Kidney (tissue), 14 donors: ENCODE results near the gene LRP1. TPM values are rescaled to one million over a fixed set of nuclear protein-coding genes. Genes with fewer than 3 reads are reported as not detected.

Source experiments
- DNase-seq, 5 donors: peaks; one replicate each; pipeline ENCODE4 v3.0.0-alpha.2; 2013 to 2020
- FAIRE-seq: peaks from 2 replicates; lab custom pipeline; 2012; peaks lifted over from hg19 to GRCh38; lab: Jason Lieb, UNC
- H3K27ac ChIP-seq, 2 donors: one replicate each; pipeline ENCODE4 v1.7.0; 2013; ENCODE audit warnings: low read depth in 2 of 2, low read length in 2 of 2, inconsistent platforms in 1 of 2
- H3K27me3 ChIP-seq: one replicate; pipeline ENCODE4 v1.7.1; 2013; ENCODE audit warnings: low read length, inconsistent platforms; ENCODE audit not compliant: control insufficient read depth, insufficient read depth
- H3K36me3 ChIP-seq, 3 donors: one replicate each; pipeline versions ENCODE4 v1.7.0 to v1.7.1; 2013; ENCODE audit warnings: low read length in 3 of 3, control low read depth in 1 of 3, inconsistent platforms in 1 of 3; ENCODE audit not compliant: insufficient read depth in 3 of 3, control insufficient read depth in 2 of 3
- H3K4me1 ChIP-seq, 3 donors: one replicate each; pipeline versions ENCODE4 v1.7.0 to v1.7.1; 2013; ENCODE audit warnings: low read length in 3 of 3, inconsistent platforms in 1 of 3, low read depth in 1 of 3; ENCODE audit not compliant: control insufficient read depth in 2 of 3, insufficient read depth in 2 of 3
- H3K4me3 ChIP-seq, 3 donors: one replicate each; pipeline versions ENCODE4 v1.7.0 to v1.8.1; 2013; ENCODE audit warnings: low read length in 3 of 3, control low read depth in 1 of 3, inconsistent platforms in 1 of 3
- H3K9ac ChIP-seq, 3 donors: one replicate each; pipeline versions ENCODE4 v1.7.0 to v1.7.1; 2013; ENCODE audit warnings: low read length in 3 of 3, control low read depth in 1 of 3, inconsistent platforms in 1 of 3
- H3K9me3 ChIP-seq, 3 donors: one replicate each; pipeline versions ENCODE4 v1.7.0 to v1.7.1; 2013; ENCODE audit warnings: low read length in 3 of 3, control low read depth in 1 of 3, inconsistent platforms in 1 of 3; ENCODE audit not compliant: control insufficient read depth in 2 of 3, insufficient read depth in 1 of 3
- intact Hi-C: fragments of 100-400 bp; cut with DNase I; formaldehyde crosslinking; loops from one replicate; pipeline ENCODE4 v1.11.1; 2022
- polyA plus RNA-seq: library from polyadenylated mRNA; stranded (reverse); fragments of 350-450 nt; fragmentation: Illumina TruSeq; extraction: RNeasy Lipid Tissue Mini Kit (QIAGEN cat#74804); gene quantifications from one replicate; pipeline ENCODE4 v1.2.3, GENCODE V29; 2014; ENCODE audit warnings: low read depth, low replicate concordance; ENCODE audit not compliant: insufficient read depth
- total RNA-seq: library from RNA; stranded (reverse); fragmentation: NEBNext Ultra II Directional; extraction: Animal tissue kit (Norgen Biotek cat#: 25700); gene quantifications from one replicate; pipeline ENCODE4 v1.2.1, GENCODE V29; 2021
- TF ChIP-seq, protein P1 (sequence below): IDR thresholded peaks from 3 replicates; pipeline ENCODE4 v1.5.1; 2012; ENCODE audit warnings: mild to moderate bottlenecking, moderate library complexity, borderline replicate concordance; ENCODE audit not compliant: insufficient read depth; ENCODE audit errors: extremely low read depth
- donor health status: control.
- donor health status: control.
- donor health status: control.
- donor health status: control.
- donor health status: control.
- donor health status: DM: yes; HTN: yes; CAD: no.
- donor health status: Normal renal cell carcinoma (clear cell type).

LRP1 gene
- total and polyA plus RNA-seq, 2 donors from 2014 or later, result 18.7 to 121 TPM

DNA sequence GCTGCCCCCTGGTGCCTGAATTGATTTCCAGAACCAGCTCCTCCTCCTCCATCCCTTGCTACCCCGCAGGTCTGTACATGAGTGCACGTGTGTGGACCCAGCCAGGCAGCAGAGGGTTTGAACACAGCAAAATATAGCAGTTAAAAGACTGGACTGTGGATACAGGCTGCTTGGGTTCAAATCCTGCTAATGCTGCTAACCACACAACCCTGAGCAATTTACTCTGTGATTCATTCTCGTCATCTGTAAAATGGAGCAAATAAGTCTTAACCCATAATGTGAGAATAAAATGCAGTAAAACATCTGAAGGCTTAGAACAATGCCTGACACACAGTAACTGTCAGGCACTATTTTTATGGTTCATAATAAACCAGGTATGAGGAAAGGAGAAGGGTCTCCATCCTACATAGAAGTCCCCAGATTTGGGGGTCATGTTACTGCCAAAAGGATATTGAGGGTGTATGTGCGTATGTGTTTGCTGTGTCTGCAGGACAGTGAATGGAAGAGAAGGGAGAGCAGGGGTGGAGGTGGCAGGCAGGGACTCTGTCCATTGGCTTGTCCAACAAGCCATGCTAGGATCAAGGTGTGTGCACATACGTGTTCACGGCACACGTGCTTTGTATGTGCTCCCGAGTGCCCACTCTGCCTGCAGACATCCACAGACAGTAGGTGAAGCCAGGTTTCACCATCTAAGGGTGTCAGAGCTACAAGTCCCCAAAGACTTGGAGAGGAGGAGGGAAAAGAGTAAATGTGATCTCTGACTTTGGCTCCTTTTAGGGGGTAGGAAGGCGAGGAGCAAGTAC lies 15.6 kb upstream of the LRP1 start:
- peaks cover 0 to 3% (median 0%) of the 10 kb centered on the region in 3 donors for H3K36me3 ChIP-seq
- peaks cover 0 to 16% (median 8%) of the 10 kb centered on the region in 3 donors for H3K4me1 ChIP-seq
- H3K9me3 ChIP-seq, result no peaks in the 10 kb centered on the region
- H3K27ac ChIP-seq, result peak overlapping the region; percentile 99 to 100
- DNase-seq, result no peak
- H3K4me3 ChIP-seq, result peak overlapping the region in 2 of 3 donors; percentile 87 to 93
- intact Hi-C loops, result loop anchor here (5.0 kb wide), 1 partner anchor 45 kb away; no protein-coding TSS in a partner anchor
- no peak for FAIRE-seq
- H3K27me3 ChIP-seq, result no peaks in the 10 kb centered on the region
- TF ChIP-seq, protein P1, sequence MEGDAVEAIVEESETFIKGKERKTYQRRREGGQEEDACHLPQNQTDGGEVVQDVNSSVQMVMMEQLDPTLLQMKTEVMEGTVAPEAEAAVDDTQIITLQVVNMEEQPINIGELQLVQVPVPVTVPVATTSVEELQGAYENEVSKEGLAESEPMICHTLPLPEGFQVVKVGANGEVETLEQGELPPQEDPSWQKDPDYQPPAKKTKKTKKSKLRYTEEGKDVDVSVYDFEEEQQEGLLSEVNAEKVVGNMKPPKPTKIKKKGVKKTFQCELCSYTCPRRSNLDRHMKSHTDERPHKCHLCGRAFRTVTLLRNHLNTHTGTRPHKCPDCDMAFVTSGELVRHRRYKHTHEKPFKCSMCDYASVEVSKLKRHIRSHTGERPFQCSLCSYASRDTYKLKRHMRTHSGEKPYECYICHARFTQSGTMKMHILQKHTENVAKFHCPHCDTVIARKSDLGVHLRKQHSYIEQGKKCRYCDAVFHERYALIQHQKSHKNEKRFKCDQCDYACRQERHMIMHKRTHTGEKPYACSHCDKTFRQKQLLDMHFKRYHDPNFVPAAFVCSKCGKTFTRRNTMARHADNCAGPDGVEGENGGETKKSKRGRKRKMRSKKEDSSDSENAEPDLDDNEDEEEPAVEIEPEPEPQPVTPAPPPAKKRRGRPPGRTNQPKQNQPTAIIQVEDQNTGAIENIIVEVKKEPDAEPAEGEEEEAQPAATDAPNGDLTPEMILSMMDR, result peak; percentile 87
- H3K9ac ChIP-seq, result peak overlapping the region; percentile 50 to 98 (median 54)

DNA sequence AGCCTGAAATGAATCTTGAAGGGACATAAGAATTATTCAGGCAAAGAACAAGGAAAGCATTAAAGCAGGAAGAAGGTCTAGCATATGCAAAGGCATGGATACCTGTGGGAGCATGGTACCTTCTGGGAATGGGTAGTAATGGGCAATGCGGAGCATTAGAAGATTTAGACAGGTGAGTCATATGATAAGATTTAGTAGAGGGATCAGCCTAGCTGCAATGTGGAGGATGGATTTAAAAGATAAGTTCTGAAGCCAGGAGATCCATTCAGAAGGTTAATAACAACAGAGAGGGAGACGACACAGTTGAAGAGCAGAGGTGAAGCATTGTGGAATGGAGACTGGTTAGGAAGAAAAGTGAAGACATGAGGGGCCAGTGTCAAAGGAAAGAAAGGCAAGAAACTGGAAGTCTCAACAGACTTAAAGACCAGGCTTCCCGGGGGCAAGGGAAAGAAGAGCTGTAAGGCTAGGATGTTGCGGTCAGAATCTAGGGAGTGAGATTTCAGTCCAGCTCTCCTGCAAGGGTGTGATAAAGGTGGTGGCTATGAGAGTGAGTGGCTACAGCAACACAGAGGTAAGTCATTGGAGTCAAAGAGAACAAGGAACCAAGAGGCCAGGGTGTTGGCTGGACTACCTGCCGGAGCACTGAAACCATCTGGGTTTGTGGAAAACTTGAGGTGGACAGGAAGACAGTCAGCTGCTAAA lies 11.6 kb upstream of the LRP1 start:
- intact Hi-C loops, result no loop called here
- peaks cover 0 to 6% (median 0%) of the 10 kb centered on the region in 3 donors for H3K4me1 ChIP-seq
- TF ChIP-seq, protein P1, result no peak
- no peak overlapping the region for H3K4me3 ChIP-seq
- no peaks in the 10 kb centered on the region for H3K36me3 ChIP-seq
- H3K27ac ChIP-seq, result no peak overlapping the region
- H3K9me3 ChIP-seq, result no peaks in the 10 kb centered on the region
- FAIRE-seq, result no peak
- no peaks in the 10 kb centered on the region for H3K27me3 ChIP-seq
- no peak overlapping the region for H3K9ac ChIP-seq
- no peak for DNase-seq

DNA sequence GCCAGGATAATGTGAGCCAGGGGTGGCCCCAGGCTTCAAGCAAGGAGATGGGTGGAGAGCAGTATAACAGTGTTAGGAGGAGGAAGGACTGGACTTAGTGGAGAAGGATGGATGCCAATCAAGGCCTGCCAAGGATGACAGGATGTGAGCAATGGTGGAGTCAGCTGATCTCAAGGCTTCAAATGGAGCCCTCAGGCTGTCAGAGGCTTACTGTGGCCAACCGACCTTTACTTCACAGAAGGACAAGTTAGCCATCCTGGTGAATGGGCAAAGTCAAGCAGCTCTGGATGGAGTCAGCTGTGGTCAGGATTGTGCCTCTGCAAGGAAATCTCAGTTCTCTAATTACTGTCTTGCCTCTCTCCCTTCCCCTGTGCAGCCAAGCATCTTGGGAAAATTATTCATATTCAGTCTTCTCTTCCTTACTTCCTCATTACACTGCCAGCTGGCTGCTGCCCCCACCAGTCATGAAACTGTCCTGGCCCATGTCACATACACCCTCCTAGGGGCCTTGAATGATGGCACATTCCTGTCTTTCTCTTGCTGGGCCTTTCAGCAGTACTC lies 9.5 kb upstream of the LRP1 start:
- intact Hi-C loops, result no loop called here
- Histone ChIP-seq H3K9ac (no peak overlapping the region), H3K36me3 (no peaks in the 10 kb centered on the region), H3K27ac (no peak overlapping the region), H3K9me3 (no peaks in the 10 kb centered on the region), H3K4me3 (no peak overlapping the region), H3K27me3 (no peaks in the 10 kb centered on the region), H3K4me1 (no peaks in the 10 kb centered on the region)
- TF ChIP-seq, protein P1, result no peak
- no peak for DNase-seq
- no peak for FAIRE-seq
